Keratinocyte (primary cell): ENCODE measurements around the gene KRT23. TPM values are rescaled to one million over a fixed set of nuclear protein-coding genes. Genes with fewer than 3 reads are reported as not detected.

Experiments used
- DNase-seq: peaks from one replicate; pipeline ENCODE4 v3.0.0-alpha.2; 2011; ENCODE audit warnings: low read depth, missing footprints, low spot score
- FAIRE-seq: peaks from 2 replicates; lab custom pipeline; 2011; peaks lifted over from hg19 to GRCh38; lab: Jason Lieb, UNC
- H2AFZ ChIP-seq: 2 replicates; pipeline ENCODE4 v1.6.0; 2012; ENCODE audit warnings: low read length, control low read depth, inconsistent platforms; ENCODE audit not compliant: control insufficient read depth
- H3K27ac ChIP-seq: 2 replicates; pipeline ENCODE4 v1.5.1; 2011; ENCODE audit warnings: low read length; ENCODE audit not compliant: control insufficient read depth, insufficient read depth
- H3K27me3 ChIP-seq: 3 replicates; pipeline ENCODE4 v1.6.0; 2011; ENCODE audit warnings: low read length; ENCODE audit not compliant: control insufficient read depth, insufficient read depth; ENCODE audit errors: extremely low read depth
- H3K36me3 ChIP-seq, 2 experiments: 2 replicates in 1 of 2; 3 replicates in 1 of 2; pipeline ENCODE4 v1.5.1; 2011; ENCODE audit warnings: low read length in 2 of 2, mild to moderate bottlenecking in 1 of 2; ENCODE audit not compliant: control insufficient read depth in 2 of 2, insufficient read depth in 2 of 2; ENCODE audit errors: extremely low read depth in 1 of 2
- H3K4me1 ChIP-seq: 3 replicates; pipeline ENCODE4 v1.5.1; 2011; ENCODE audit warnings: low read length; ENCODE audit not compliant: control insufficient read depth, insufficient read depth; ENCODE audit errors: extremely low read depth
- H3K4me2 ChIP-seq: 3 replicates; pipeline ENCODE4 v1.6.0; 2011; ENCODE audit warnings: low read depth, low read length; ENCODE audit not compliant: control insufficient read depth, insufficient read depth; ENCODE audit errors: extremely low read depth
- H3K4me3 ChIP-seq, 3 experiments: fragments of 200-600 bp in 1 of 3; sonication (generic) in 1 of 3; 2 replicates in 2 of 3; 3 replicates in 1 of 3; pipeline ENCODE4 v1.5.1; 2011 to 2016; ENCODE audit warnings: low read length in 3 of 3, mild to moderate bottlenecking in 3 of 3, control low read depth in 2 of 3, inconsistent platforms in 1 of 3, low read depth in 1 of 3, mixed read lengths in 1 of 3, mixed run types in 1 of 3, moderate library complexity in 1 of 3; ENCODE audit not compliant: control insufficient read depth in 2 of 3, insufficient read depth in 2 of 3; ENCODE audit errors: extremely low read depth in 1 of 3
- H3K79me2 ChIP-seq: 2 replicates; pipeline ENCODE4 v1.6.0; 2012; ENCODE audit warnings: low read length; ENCODE audit not compliant: control insufficient read depth, insufficient read depth
- H3K9ac ChIP-seq: 3 replicates; pipeline ENCODE4 v1.6.0; 2011; ENCODE audit warnings: low read length; ENCODE audit not compliant: control insufficient read depth, insufficient read depth; ENCODE audit errors: extremely low read depth
- H3K9me1 ChIP-seq: 3 replicates; pipeline ENCODE4 v1.6.0; 2011; ENCODE audit warnings: low read length; ENCODE audit not compliant: control insufficient read depth, insufficient read depth; ENCODE audit errors: extremely low read depth
- H3K9me3 ChIP-seq: 2 replicates; pipeline ENCODE4 v1.5.1; 2012; ENCODE audit warnings: low read depth, low read length; ENCODE audit not compliant: control insufficient read depth
- H4K20me1 ChIP-seq: 3 replicates; pipeline ENCODE4 v1.6.0; 2011; ENCODE audit warnings: low read length; ENCODE audit not compliant: control insufficient read depth, insufficient read depth; ENCODE audit errors: extremely low read depth
- CTCF ChIP-seq, 3 experiments: IDR thresholded peaks in 1 of 3; conservative IDR thresholded peaks in 1 of 3; optimal IDR thresholded peaks in 1 of 3; 2 replicates in 2 of 3; 3 replicates in 1 of 3; pipeline versions ENCODE3 to v1.5.1; 2011; ENCODE audit warnings: low read length in 3 of 3, mild to moderate bottlenecking in 3 of 3, moderate library complexity in 2 of 3, control low read depth in 1 of 3, inconsistent platforms in 1 of 3; ENCODE audit not compliant: insufficient read depth in 2 of 3; ENCODE audit errors: extremely low read depth in 1 of 3
- EZH2 ChIP-seq: IDR thresholded peaks from one replicate; pipeline ENCODE4 v1.6.1; 2012; ENCODE audit warnings: inconsistent platforms, mild to moderate bottlenecking, low read length, moderate library complexity
- dilution Hi-C: fragments of 300-500 bp; cut with MboI; formaldehyde crosslinking; loops from one replicate; pipeline ENCODE4 v1.7.0; 2020; ENCODE audit warnings: low sequenced_read_pairs; ENCODE audit not compliant: extremely low pct_ligation_motif_present
- polyA plus RNA-seq, 5 experiments: library from polyadenylated mRNA; depleted of rRNA in 3 of 5; stranded (reverse) in 3 of 5; stranded (forward) in 1 of 5; unstranded in 1 of 5; fragments of >200 nt; gene quantifications; 1 replicate in 1 of 5; 2 replicates in 3 of 5; 3 replicates in 1 of 5; pipeline versions ENCODE4 v1.2.1 to v1.2.3, GENCODE V29; 2011 to 2012; ENCODE audit warnings: missing spikeins in 2 of 5, low read depth in 1 of 5, low replicate concordance in 1 of 5

Gene KRT23
- polyA plus RNA-seq, 1 donor (not counting 4 experiments of a cell fraction or from before 2014, with no cell fraction given) = 8.2 TPM

- Histone ChIP-seq H3K9ac (peak overlapping the region; percentile 55), H3K36me3 (no peaks in the 10 kb centered on the region), H3K4me3 (peak overlapping the region in 2 of 3 experiments; percentile 24 to 38), H3K9me1 (no peaks in the 10 kb centered on the region), H3K79me2 (no peaks in the 10 kb centered on the region), H3K9me3 (no peaks in the 10 kb centered on the region), H4K20me1 (no peaks in the 10 kb centered on the region), H3K27me3 (no peaks in the 10 kb centered on the region), H3K4me2 (peak overlapping the region; percentile 59), H3K4me1 (peaks cover 16% of the 10 kb centered on the region), H3K27ac (peak overlapping the region; percentile 33), H2AFZ (peak overlapping the region; percentile 89)
- dilution Hi-C loops = no loop called here
- peak; percentile 75 for FAIRE-seq
- DNase-seq = no peak
- no peak for TF ChIP-seq EZH2
- no peak for TF ChIP-seq CTCF (optimal IDR thresholded peaks at IDR 0.05 in 1 of 3, IDR thresholded peaks at IDR 0.05 in 1 of 3, conservative IDR thresholded peaks at IDR 0.05 in 1 of 3; ENCODE audit: extremely low read depth in 1 of 3, insufficient read depth in 2 of 3, low read length in 3 of 3)
Measured at GRCh38 chr17:40936976-40937375, 470 bp downstream of the KRT23 start.

GRCh38 chr17:40936437-40936971 is 942 bp downstream of the KRT23 start:
- Histone ChIP-seq H3K27ac (no peak overlapping the region), H3K9ac (no peak overlapping the region)
- no peak for DNase-seq

More at GRCh38 chr17:40936437-40936971, 942 bp downstream of the KRT23 start:
- Histone ChIP-seq H3K79me2 (no peaks in the 10 kb centered on the region), H3K36me3 (no peaks in the 10 kb centered on the region), H3K27me3 (no peaks in the 10 kb centered on the region), H3K4me3 (no peak overlapping the region), H3K4me1 (peaks cover 17% of the 10 kb centered on the region), H2AFZ (no peak overlapping the region), H3K9me1 (no peaks in the 10 kb centered on the region), H3K9me3 (no peaks in the 10 kb centered on the region), H3K4me2 (no peak overlapping the region), H4K20me1 (no peaks in the 10 kb centered on the region)
- peak; percentile 9 for FAIRE-seq
- dilution Hi-C loops = no loop called here
- TF ChIP-seq EZH2 (no peak), CTCF (optimal IDR thresholded peaks at IDR 0.05 in 1 of 3, IDR thresholded peaks at IDR 0.05 in 1 of 3, conservative IDR thresholded peaks at IDR 0.05 in 1 of 3; ENCODE audit: extremely low read depth in 1 of 3, insufficient read depth in 2 of 3, low read length in 3 of 3) (no peak)
